OCI-LY7 (cell line): ENCODE measurements around the gene LBX2.

Experiments
- CTCF ChIP-seq: fragments of 200-600 bp; sonication (generic); conservative IDR thresholded peaks from 2 replicates; pipeline ENCODE4 v1.5.1; 2014; ENCODE audit warnings: mild to moderate bottlenecking, antibody characterized with exemption, low read length, moderate library complexity, mixed read lengths
- EZH2phosphoT487 ChIP-seq: fragments of 200-600 bp; sonication (generic); IDR thresholded peaks from 2 replicates; pipeline ENCODE4 v1.6.1; 2018; ENCODE audit warnings: low read depth, borderline replicate concordance, mild to moderate bottlenecking, mixed run types, antibody characterized with exemption, low read length, moderate library complexity, mixed read lengths

GRCh38 chr2:74481431-74481830 is 18.0 kb downstream of the LBX2 start:
- TF ChIP-seq CTCF (no peak), EZH2phosphoT487 (no peak)
